HCT116 (cell line): ENCODE results near the gene CTCFL. TPM values are rescaled to one million over a fixed set of nuclear protein-coding genes. Genes with fewer than 3 reads are reported as not detected.

Source experiments
- ATAC-seq: fragments of 200-7000 bp; cut with Tn5 transposase; 2 replicates; pipeline ENCODE4 v1.9.1; 2020; ENCODE audit warnings: mild to moderate bottlenecking, moderate library complexity
- BruUV-seq: library from RNA; stranded (reverse); fragments of 400-500 nt; replicated peaks from 2 replicates; lab custom pipeline; 2021; lab: Mats Ljungman, UMichigan
- CTCF ChIA-PET: fragments of 300-600 bp; sonication (Branson Sonifier 250); formaldehyde crosslinking; loops from one replicate; lab custom pipeline; 2021; ENCODE audit warnings: antibody characterized with exemption; lab: Charles Lee
- POLR2A ChIA-PET: fragments of 300-600, 350-600 bp; sonication (Branson Sonifier 250); formaldehyde crosslinking; loops from one replicate; lab custom pipeline; 2021; ENCODE audit warnings: antibody characterized with exemption; lab: Charles Lee
- RAD21 ChIA-PET, 2 experiments: fragments of 300-600 bp; sonication (Branson Sonifier 250); formaldehyde crosslinking; loops; one replicate each; lab custom pipeline; 2023; ENCODE audit warnings: low total read pairs in 2 of 2; ENCODE audit not compliant: uncharacterized antibody in 2 of 2, unreplicated experiment in 2 of 2, low non-redundant PET in 1 of 2; lab: Charles Lee
- DNase-seq: peaks from one replicate; pipeline ENCODE4 v3.0.0-alpha.2; 2010; ENCODE audit warnings: low read depth, low spot score
- H2AFZ ChIP-seq: fragments of 200-600 bp; shearing (Covaris generic), sonication (generic); 2 replicates; pipeline ENCODE4 v1.6.1; 2017; ENCODE audit warnings: low read depth, mixed run types, mixed read lengths, antibody characterized with exemption, low read length; ENCODE audit not compliant: poor library complexity, severe bottlenecking
- H3K27ac ChIP-seq: 2 replicates; pipeline ENCODE4 v1.5.1; 2012; ENCODE audit warnings: low read depth, low read length
- H3K27me3 ChIP-seq: fragments of 200-600 bp; sonication (generic); 2 replicates; pipeline ENCODE4 v1.6.1; 2016; ENCODE audit warnings: mixed run types, low read length, mixed read lengths; ENCODE audit not compliant: insufficient read depth
- H3K36me3 ChIP-seq, 2 experiments: fragments of 200-500 bp in 1 of 2; fragments of 200-600 bp in 1 of 2; sonication (Bioruptor generic) in 1 of 2; sonication (generic) in 1 of 2; 2 replicates each; pipeline versions ENCODE4 v1.5.1 to v1.6.1; 2014 to 2016; ENCODE audit warnings: low read length in 2 of 2, inconsistent platforms in 1 of 2, mixed read lengths in 1 of 2, mixed run types in 1 of 2; ENCODE audit not compliant: insufficient read depth in 2 of 2, control insufficient read depth in 1 of 2
- H3K4me1 ChIP-seq, 2 experiments: fragments of 200-600 bp in 1 of 2; sonication (generic) in 1 of 2; 2 replicates each; pipeline versions ENCODE4 v1.5.1 to v1.6.1; 2012 to 2017; ENCODE audit warnings: low read length in 2 of 2, inconsistent platforms in 1 of 2, mild to moderate bottlenecking in 1 of 2, mixed read lengths in 1 of 2, mixed run types in 1 of 2, moderate library complexity in 1 of 2; ENCODE audit not compliant: insufficient read depth in 2 of 2, control insufficient read depth in 1 of 2
- H3K4me2 ChIP-seq: fragments of 200-600 bp; sonication (generic); 2 replicates; pipeline ENCODE4 v1.6.1; 2017; ENCODE audit warnings: mixed run types, low read length, mixed read lengths
- H3K4me3 ChIP-seq, 2 experiments: fragments of 200-600 bp in 1 of 2; sonication (generic) in 1 of 2; replicated peaks in 1 of 2; 2 replicates each; pipeline ENCODE4 v1.5.1; 2011 to 2016; ENCODE audit warnings: low read length in 2 of 2, control low read depth in 1 of 2, low read depth in 1 of 2, mild to moderate bottlenecking in 1 of 2, mixed read lengths in 1 of 2, mixed run types in 1 of 2
- H3K79me2 ChIP-seq: fragments of 200-600 bp; sonication (generic); 2 replicates; pipeline ENCODE4 v1.6.1; 2017; ENCODE audit warnings: mild to moderate bottlenecking, mixed run types, low read length, moderate library complexity, mixed read lengths; ENCODE audit not compliant: insufficient read depth
- H3K9ac ChIP-seq: fragments of 200-600 bp; sonication (generic); 2 replicates; pipeline ENCODE4 v1.6.1; 2016; ENCODE audit warnings: low read length, mixed read lengths
- H3K9me2 ChIP-seq: fragments of 200-600 bp; sonication (generic), shearing (Covaris generic); 2 replicates; pipeline ENCODE4 v1.6.1; 2017; ENCODE audit warnings: mixed run types, mild to moderate bottlenecking, moderate library complexity; ENCODE audit not compliant: insufficient read depth
- H3K9me3 ChIP-seq, 2 experiments: fragments of 200-500 bp in 1 of 2; fragments of 200-600 bp in 1 of 2; sonication (Bioruptor generic) in 1 of 2; sonication (generic) in 1 of 2; 2 replicates each; pipeline ENCODE4 v1.6.1; 2014 to 2017; ENCODE audit warnings: low read length in 2 of 2, mixed read lengths in 2 of 2, inconsistent platforms in 1 of 2, low read depth in 1 of 2, mild to moderate bottlenecking in 1 of 2, mixed run types in 1 of 2, moderate library complexity in 1 of 2; ENCODE audit not compliant: control insufficient read depth in 1 of 2, insufficient read depth in 1 of 2
- H4K20me1 ChIP-seq: fragments of 200-600 bp; sonication (generic), shearing (Covaris generic); 2 replicates; pipeline ENCODE4 v1.6.1; 2017; ENCODE audit warnings: mixed run types, mild to moderate bottlenecking, moderate library complexity; ENCODE audit not compliant: insufficient read depth
- CBX3 ChIP-seq: IDR thresholded peaks from 2 replicates; pipeline ENCODE4 v1.6.1; 2012; ENCODE audit warnings: low read depth
- CEBPB ChIP-seq: IDR thresholded peaks from 2 replicates; pipeline ENCODE4 v1.6.1; 2012; ENCODE audit warnings: low read depth
- EGR1 ChIP-seq: IDR thresholded peaks from 2 replicates; pipeline ENCODE4 v1.6.1; 2012; ENCODE audit warnings: low read depth
- FOSL1 ChIP-seq: IDR thresholded peaks from 2 replicates; pipeline ENCODE4 v1.6.1; 2012; ENCODE audit warnings: low read depth
- JUND ChIP-seq: IDR thresholded peaks from 2 replicates; pipeline ENCODE4 v1.6.1; 2012
- POLR2A ChIP-seq: IDR thresholded peaks from 2 replicates; pipeline ENCODE4 v1.7.0; 2011; ENCODE audit warnings: borderline replicate concordance; ENCODE audit not compliant: insufficient read depth, insufficient read length; ENCODE audit errors: extremely low read depth
- POLR2AphosphoS5 ChIP-seq: IDR thresholded peaks from 2 replicates; pipeline ENCODE4 v1.6.1; 2011; ENCODE audit warnings: mild to moderate bottlenecking, low read depth, low read length, moderate library complexity
- RAD21 ChIP-seq: IDR thresholded peaks from 2 replicates; pipeline ENCODE4 v1.6.1; 2012; ENCODE audit warnings: low read depth, mild to moderate bottlenecking
- REST ChIP-seq: IDR thresholded peaks from 2 replicates; pipeline ENCODE4 v1.6.1; 2012; ENCODE audit warnings: low read depth
- SIN3A ChIP-seq: IDR thresholded peaks from 2 replicates; pipeline ENCODE4 v1.6.1; 2012; ENCODE audit warnings: low read depth
- SRF ChIP-seq: IDR thresholded peaks from 2 replicates; pipeline ENCODE4 v1.6.1; 2012; ENCODE audit warnings: low read depth
- TCF7L2 ChIP-seq: IDR thresholded peaks from 2 replicates; pipeline ENCODE4 v1.7.0; 2011; ENCODE audit warnings: borderline replicate concordance, inconsistent platforms; ENCODE audit not compliant: insufficient read depth, insufficient read length; ENCODE audit errors: extremely low read depth
- ZFX ChIP-seq: fragments of 450-650 bp; IDR thresholded peaks from 2 replicates; pipeline ENCODE4 v1.6.1; 2017
- intact Hi-C: fragments of 100-400 bp; cut with micrococcal nuclease; formaldehyde crosslinking; loops from 2 replicates; pipeline ENCODE4 v1.10.0; 2022
- total RNA-seq: library from RNA; stranded (reverse); gene quantifications from one replicate; pipeline ENCODE4 v1.2.1, GENCODE V29; 2021; ENCODE audit not compliant: unreplicated experiment
- TF ChIP-seq, protein P1 (sequence below): IDR thresholded peaks from 2 replicates; pipeline ENCODE4 v1.6.1; 2012
- TF ChIP-seq, protein P2 (sequence below), 3 experiments: fragments of 200-600 bp in 1 of 3; sonication (generic) in 1 of 3; IDR thresholded peaks in 2 of 3; conservative IDR thresholded peaks in 1 of 3; 2 replicates each; pipeline ENCODE4 v1.5.1; 2012 to 2017; ENCODE audit warnings: low read depth in 2 of 3, low read length in 2 of 3, antibody characterized with exemption in 1 of 3, borderline replicate concordance in 1 of 3, control low read depth in 1 of 3, mild to moderate bottlenecking in 1 of 3, mixed read lengths in 1 of 3, mixed run types in 1 of 3, moderate library complexity in 1 of 3; ENCODE audit not compliant: insufficient read depth in 1 of 3

Gene CTCFL
- total RNA-seq, 1 experiment from 2014 or later = 0.34 TPM

GRCh38 chr20:57526087-57526884 lies 1.3 kb upstream of the CTCFL start (continued):
- TF ChIP-seq TCF7L2 = no peak
- TF ChIP-seq SIN3A = no peak
- TF ChIP-seq RAD21 = peak; percentile 3; the same call in 1 of the 2 replicates
- no peak for TF ChIP-seq ZFX

- intact Hi-C loops = no loop called here
- Histone ChIP-seq H3K4me1 (no peaks in the 10 kb centered on the region), H3K36me3 (no peaks in the 10 kb centered on the region), H4K20me1 (no peaks in the 10 kb centered on the region), H3K9me3 (no peaks in the 10 kb centered on the region), H3K9ac (no peak overlapping the region), H3K9me2 (no peaks in the 10 kb centered on the region), H3K4me3 (no peak overlapping the region), H3K27ac (no peak overlapping the region), H3K4me2 (no peak overlapping the region), H2AFZ (no peak overlapping the region), H3K27me3 (no peaks in the 10 kb centered on the region), H3K79me2 (no peaks in the 10 kb centered on the region)
- ChIA-PET POLR2A (no interaction called here), CTCF (no interaction called here), RAD21 (no interaction called here)
- ATAC-seq (no peak), DNase-seq (no peak)
- TF ChIP-seq FOSL1 (no peak), CBX3 (no peak), POLR2AphosphoS5 (no peak), SRF (no peak), REST (no peak), EGR1 (no peak), JUND (no peak), POLR2A (no peak), SIN3A (no peak), CEBPB (no peak), TCF7L2 (no peak)
- TF ChIP-seq, protein P1, sequence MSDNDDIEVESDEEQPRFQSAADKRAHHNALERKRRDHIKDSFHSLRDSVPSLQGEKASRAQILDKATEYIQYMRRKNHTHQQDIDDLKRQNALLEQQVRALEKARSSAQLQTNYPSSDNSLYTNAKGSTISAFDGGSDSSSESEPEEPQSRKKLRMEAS = no peak
- TF ChIP-seq, protein P2, sequence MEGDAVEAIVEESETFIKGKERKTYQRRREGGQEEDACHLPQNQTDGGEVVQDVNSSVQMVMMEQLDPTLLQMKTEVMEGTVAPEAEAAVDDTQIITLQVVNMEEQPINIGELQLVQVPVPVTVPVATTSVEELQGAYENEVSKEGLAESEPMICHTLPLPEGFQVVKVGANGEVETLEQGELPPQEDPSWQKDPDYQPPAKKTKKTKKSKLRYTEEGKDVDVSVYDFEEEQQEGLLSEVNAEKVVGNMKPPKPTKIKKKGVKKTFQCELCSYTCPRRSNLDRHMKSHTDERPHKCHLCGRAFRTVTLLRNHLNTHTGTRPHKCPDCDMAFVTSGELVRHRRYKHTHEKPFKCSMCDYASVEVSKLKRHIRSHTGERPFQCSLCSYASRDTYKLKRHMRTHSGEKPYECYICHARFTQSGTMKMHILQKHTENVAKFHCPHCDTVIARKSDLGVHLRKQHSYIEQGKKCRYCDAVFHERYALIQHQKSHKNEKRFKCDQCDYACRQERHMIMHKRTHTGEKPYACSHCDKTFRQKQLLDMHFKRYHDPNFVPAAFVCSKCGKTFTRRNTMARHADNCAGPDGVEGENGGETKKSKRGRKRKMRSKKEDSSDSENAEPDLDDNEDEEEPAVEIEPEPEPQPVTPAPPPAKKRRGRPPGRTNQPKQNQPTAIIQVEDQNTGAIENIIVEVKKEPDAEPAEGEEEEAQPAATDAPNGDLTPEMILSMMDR (IDR thresholded peaks at IDR 0.05 in 2 of 3, conservative IDR thresholded peaks at IDR 0.05 in 1 of 3; ENCODE audit: borderline replicate concordance in 1 of 3, insufficient read depth in 1 of 3, low read depth in 2 of 3, low read length in 2 of 3) = no peak
- no TSS peak for BruUV-seq
Observed at GRCh38 chr20:57525328-57526086, 567 bp upstream of the CTCFL start.
